Gastroesophageal sphincter (tissue), 4 donors: ENCODE measurements around the gene IL10. TPM values are rescaled to one million over a fixed set of nuclear protein-coding genes. Genes with fewer than 3 reads are reported as not detected.

Experiments used
- ATAC-seq: fragments of 150-250 bp; one replicate; pipeline ENCODE4 v1.9.1; 2016; ENCODE audit warnings: mild to moderate bottlenecking, moderate library complexity
- H3K27ac ChIP-seq, 4 donors: fragments of 200-600 bp; sonication (generic) in 3 of 4; 1 replicate in 3 of 4; 2 replicates in 1 of 4; pipeline ENCODE4 v1.5.1; 2016 to 2019
- H3K27me3 ChIP-seq: fragments of 200-600 bp; sonication (generic); one replicate; pipeline ENCODE4 v1.5.1; 2019
- H3K36me3 ChIP-seq, 2 donors: fragments of 200-600 bp; sonication (generic); one replicate each; pipeline ENCODE4 v1.5.1; 2019; ENCODE audit warnings: control low read depth in 1 of 2
- H3K4me1 ChIP-seq, 3 donors: fragments of 200-600 bp; sonication (generic); 1 replicate in 2 of 3; 2 replicates in 1 of 3; pipeline ENCODE4 v1.5.1; 2016 to 2019; ENCODE audit warnings: control low read depth in 2 of 3
- H3K4me3 ChIP-seq, 2 donors: fragments of 200-600 bp; sonication (generic); one replicate each; pipeline ENCODE4 v1.5.1; 2019; ENCODE audit warnings: mild to moderate bottlenecking in 1 of 2, moderate library complexity in 1 of 2
- H3K9me3 ChIP-seq, 3 donors: fragments of 200-600 bp; sonication (generic); one replicate each; pipeline ENCODE4 v1.5.1; 2017 to 2019; ENCODE audit warnings: control low read depth in 2 of 3
- EP300 ChIP-seq: sonication (generic); formaldehyde crosslinking; IDR thresholded peaks from one replicate; pipeline ENCODE4 v1.6.1; 2017; ENCODE audit warnings: antibody characterized with exemption, mild to moderate bottlenecking
- POLR2A ChIP-seq, 2 donors: fragments of 450-650 bp; IDR thresholded peaks; one replicate each; pipeline ENCODE4 v1.6.1; 2017; ENCODE audit warnings: antibody characterized with exemption in 2 of 2, mild to moderate bottlenecking in 2 of 2, moderate library complexity in 1 of 2
- POLR2AphosphoS5 ChIP-seq: sonication (generic); formaldehyde crosslinking; IDR thresholded peaks from one replicate; pipeline ENCODE4 v1.6.1; 2017; ENCODE audit warnings: antibody characterized with exemption
- WGBS, 2 donors: methylation state at CpG; one replicate each; pipeline ENCODE4 v1.1.5; 2018; ENCODE audit warnings: low coverage in 1 of 2; 5-methylcytosine and 5-hydroxymethylcytosine counted together
- total RNA-seq, 4 donors: library from RNA; depleted of rRNA; stranded (reverse); fragments of >200 nt; gene quantifications; one replicate each; pipeline ENCODE4 v1.1.0, GENCODE V29; 2016
- TF ChIP-seq, protein P1 (sequence below), 4 experiments: fragments of 200-600 bp in 2 of 4; fragments of 450-650 bp in 2 of 4; sonication (generic) in 1 of 4; IDR thresholded peaks; one replicate each; pipeline ENCODE4 v1.5.1; 2017 to 2019; ENCODE audit warnings: antibody characterized with exemption in 4 of 4, mild to moderate bottlenecking in 2 of 4, moderate library complexity in 2 of 4

Gene IL10
- total RNA-seq, 4 donors from 2014 or later = 0.45 to 9.3 (median 2.3) TPM

DNA sequence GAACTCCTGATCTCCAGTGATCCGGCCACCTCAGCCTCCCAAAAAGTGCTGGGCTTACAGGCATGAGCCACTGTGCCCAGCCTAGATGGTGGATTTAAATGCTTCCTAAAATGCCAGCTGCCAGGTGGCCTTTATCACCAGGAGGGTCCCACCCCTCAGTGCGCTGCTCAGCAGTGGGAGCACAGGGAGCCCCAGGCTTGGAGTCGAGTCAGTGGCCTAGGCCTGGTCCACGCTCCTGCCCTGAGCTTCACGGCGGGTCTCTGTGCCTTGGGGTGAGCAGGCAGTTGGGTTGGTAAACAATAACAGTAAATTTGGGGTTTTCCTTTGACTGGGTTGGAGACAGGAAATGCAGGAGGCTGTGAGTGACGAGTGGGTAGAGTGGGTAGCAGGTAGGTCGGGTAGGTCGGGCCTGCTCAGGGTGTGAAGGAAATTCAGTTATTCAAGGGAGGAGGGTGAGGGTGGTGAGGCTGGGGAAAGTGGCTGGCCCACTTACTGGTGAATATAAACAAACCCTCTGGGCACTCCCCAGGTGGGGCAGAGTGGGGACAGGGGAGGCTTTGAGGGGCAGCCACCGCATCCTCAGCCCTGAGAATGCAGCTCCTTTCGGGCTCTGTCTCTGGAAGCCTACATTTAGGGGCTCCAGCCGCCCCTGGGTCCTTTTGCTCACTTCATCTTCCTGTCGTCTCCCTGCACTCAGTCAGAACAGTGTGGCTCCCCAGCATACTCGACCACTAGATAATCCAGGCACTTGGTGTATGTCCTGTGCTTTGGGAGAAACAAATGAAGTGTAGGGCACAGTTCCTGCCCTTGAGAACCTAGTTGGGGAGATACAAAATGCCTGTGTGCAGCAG lies 35.2 kb downstream of the IL10 start:
- peak overlapping the region in 3 of 4 donors; percentile 12 to 35 (median 26) for H3K27ac ChIP-seq
- H3K4me3 ChIP-seq = no peak overlapping the region
- WGBS, 2 donors = 58 to 60% methylated on average over 3 to 4 of the region's 14 CpGs
- no peak for TF ChIP-seq EP300
- no peak for TF ChIP-seq POLR2A (IDR thresholded peaks at IDR 0.05)
- TF ChIP-seq, protein P1, sequence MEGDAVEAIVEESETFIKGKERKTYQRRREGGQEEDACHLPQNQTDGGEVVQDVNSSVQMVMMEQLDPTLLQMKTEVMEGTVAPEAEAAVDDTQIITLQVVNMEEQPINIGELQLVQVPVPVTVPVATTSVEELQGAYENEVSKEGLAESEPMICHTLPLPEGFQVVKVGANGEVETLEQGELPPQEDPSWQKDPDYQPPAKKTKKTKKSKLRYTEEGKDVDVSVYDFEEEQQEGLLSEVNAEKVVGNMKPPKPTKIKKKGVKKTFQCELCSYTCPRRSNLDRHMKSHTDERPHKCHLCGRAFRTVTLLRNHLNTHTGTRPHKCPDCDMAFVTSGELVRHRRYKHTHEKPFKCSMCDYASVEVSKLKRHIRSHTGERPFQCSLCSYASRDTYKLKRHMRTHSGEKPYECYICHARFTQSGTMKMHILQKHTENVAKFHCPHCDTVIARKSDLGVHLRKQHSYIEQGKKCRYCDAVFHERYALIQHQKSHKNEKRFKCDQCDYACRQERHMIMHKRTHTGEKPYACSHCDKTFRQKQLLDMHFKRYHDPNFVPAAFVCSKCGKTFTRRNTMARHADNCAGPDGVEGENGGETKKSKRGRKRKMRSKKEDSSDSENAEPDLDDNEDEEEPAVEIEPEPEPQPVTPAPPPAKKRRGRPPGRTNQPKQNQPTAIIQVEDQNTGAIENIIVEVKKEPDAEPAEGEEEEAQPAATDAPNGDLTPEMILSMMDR (IDR thresholded peaks at IDR 0.05) = no peak
- no peak for TF ChIP-seq POLR2AphosphoS5
- peaks cover 0 to 38% of the 10 kb centered on the region in 2 donors for H3K36me3 ChIP-seq
- H3K9me3 ChIP-seq = no peaks in the 10 kb centered on the region
- no peaks in the 10 kb centered on the region for H3K27me3 ChIP-seq
- no peak for ATAC-seq
- peaks cover 0 to 33% (median 0%) of the 10 kb centered on the region in 3 donors for H3K4me1 ChIP-seq

DNA sequence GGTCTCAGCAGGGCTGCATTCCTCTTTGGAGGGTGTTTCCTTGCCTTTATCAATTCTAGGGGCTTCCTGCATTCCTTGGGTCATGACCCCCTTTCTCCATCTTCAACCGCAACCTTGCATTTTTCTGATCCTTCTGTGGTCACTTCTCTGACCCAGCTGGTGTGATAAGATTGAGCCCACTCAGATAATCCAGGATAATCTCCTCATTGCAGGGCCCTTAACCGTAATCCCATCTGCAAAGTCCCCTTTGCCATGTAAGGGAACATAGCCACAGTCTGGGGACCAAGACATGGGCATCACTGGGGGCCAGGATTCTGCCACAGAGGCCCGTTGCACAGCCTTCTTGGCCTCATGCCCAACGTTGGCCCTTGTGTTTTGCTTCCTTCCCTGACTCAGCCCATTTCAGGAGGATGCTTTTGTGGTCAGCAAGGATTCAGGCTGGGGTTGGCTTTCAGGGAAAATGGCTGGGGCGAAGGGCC lies 36.7 kb downstream of the IL10 start:
- no peak overlapping the region for H3K27ac ChIP-seq
- no peak for ATAC-seq
- WGBS, 2 donors = 70% methylated on average over 3 of the region's 5 CpGs; no CpG with 5 or more reads in 1 of the 2 donors
- H3K27me3 ChIP-seq = no peaks in the 10 kb centered on the region
- H3K9me3 ChIP-seq = no peaks in the 10 kb centered on the region
- no peak overlapping the region for H3K4me3 ChIP-seq
- H3K4me1 ChIP-seq = peaks cover 0 to 33% (median 0%) of the 10 kb centered on the region in 3 donors
- TF ChIP-seq, protein P1 (IDR thresholded peaks at IDR 0.05) = no peak
- TF ChIP-seq POLR2A (IDR thresholded peaks at IDR 0.05) = no peak
- TF ChIP-seq EP300 = no peak
- no peak for TF ChIP-seq POLR2AphosphoS5
- peaks cover 0 to 53% of the 10 kb centered on the region in 2 donors for H3K36me3 ChIP-seq

DNA sequence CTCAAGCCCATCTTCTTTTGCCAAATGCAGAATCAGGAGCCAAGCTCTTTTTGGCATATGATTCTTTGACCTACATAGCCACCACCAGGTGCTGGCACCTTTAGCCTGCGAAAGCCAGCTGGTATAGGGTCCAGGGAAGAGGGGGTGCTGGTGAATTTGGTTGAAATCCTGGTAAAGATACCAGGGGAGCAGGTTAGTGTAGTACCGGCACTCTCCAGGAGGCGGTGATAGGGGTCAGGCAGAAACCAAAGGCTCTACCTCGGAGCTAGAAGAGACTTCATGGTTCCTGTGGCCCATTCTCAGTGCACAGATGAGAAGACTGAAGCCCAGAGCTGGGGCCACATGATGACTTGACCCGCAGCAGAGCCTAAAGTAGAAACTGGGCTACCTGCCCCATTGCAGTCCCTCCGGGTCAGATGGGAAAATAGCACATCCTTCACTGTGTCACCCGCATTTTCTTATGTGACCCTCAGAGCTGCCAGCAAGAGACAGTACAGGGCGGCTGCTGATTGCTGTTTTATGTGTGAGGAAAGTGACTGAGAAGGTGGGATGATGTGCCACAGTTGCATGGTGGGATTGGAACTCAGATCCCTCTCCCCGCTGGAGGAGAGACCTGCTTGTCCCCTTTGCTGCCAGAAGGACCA lies 37.7 kb downstream of the IL10 start:
- Histone ChIP-seq H3K27me3 (no peaks in the 10 kb centered on the region), H3K4me3 (no peak overlapping the region), H3K4me1 (peaks cover 0 to 33% (median 0%) of the 10 kb centered on the region in 3 donors), H3K27ac (no peak overlapping the region), H3K36me3 (peaks cover 0 to 63% of the 10 kb centered on the region in 2 donors), H3K9me3 (no peaks in the 10 kb centered on the region)
- TF ChIP-seq EP300 (no peak), POLR2A (IDR thresholded peaks at IDR 0.05) (no peak)
- TF ChIP-seq, protein P1 (IDR thresholded peaks at IDR 0.05) = peak in 3 of 4 experiments; percentile 59 to 73 (median 65)
- WGBS, 2 donors = 62% methylated on average over 6 of the region's 9 CpGs; no CpG with 5 or more reads in 1 of the 2 donors
- peak; percentile 48 for ATAC-seq

DNA sequence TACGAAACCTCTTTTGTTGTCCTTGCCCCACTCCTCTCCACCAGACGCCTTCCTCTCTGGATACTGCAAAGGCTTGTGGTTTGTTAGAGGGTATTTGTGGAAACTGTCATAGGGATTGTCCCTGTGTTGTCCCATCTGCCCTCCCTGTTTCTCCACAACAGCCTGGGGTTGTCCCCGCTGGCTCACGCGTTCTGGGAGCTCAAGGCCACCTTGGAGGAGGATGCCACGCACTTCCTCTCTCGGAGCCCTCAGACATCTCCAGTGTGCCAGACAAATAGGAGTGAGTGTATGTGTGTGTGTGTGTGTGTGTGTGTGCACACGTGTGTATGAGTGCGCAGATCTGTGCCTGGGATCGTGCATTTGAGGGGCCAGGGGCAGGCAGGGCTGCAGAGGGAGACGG lies 39.3 kb downstream of the IL10 start:
- H3K27me3 ChIP-seq = no peaks in the 10 kb centered on the region
- H3K27ac ChIP-seq = no peak overlapping the region
- whole genome bisulfite sequencing, 2 donors = 80 to 87% methylated on average over 2 to 7 of the region's 11 CpGs
- no peak overlapping the region for H3K4me3 ChIP-seq
- H3K4me1 ChIP-seq = peaks cover 0 to 25% (median 0%) of the 10 kb centered on the region in 3 donors
- no peaks in the 10 kb centered on the region for H3K9me3 ChIP-seq
- no peak for ATAC-seq
- peaks cover 0 to 74% of the 10 kb centered on the region in 2 donors for H3K36me3 ChIP-seq
- TF ChIP-seq, protein P1 (IDR thresholded peaks at IDR 0.05) = no peak
- TF ChIP-seq POLR2AphosphoS5 = no peak
- TF ChIP-seq EP300 = no peak
- TF ChIP-seq POLR2A (IDR thresholded peaks at IDR 0.05) = no peak
